Neural cell (in vitro differentiated cells): ENCODE results near the gene SULT1C3. TPM values are rescaled to one million over a fixed set of nuclear protein-coding genes. Genes with fewer than 3 reads are reported as not detected.

Experiments used
- H2AFZ ChIP-seq: fragments of 200-600, 300-800 bp; sonication (generic), shearing (Covaris generic); 2 replicates; pipeline ENCODE4 v1.6.0; 2014; ENCODE audit warnings: low read depth, mild to moderate bottlenecking, antibody characterized with exemption, low read length, moderate library complexity
- H3F3A ChIP-seq: fragments of 200-600 bp; shearing (Covaris generic); 2 replicates; pipeline ENCODE4 v1.6.1; 2016; ENCODE audit warnings: mild to moderate bottlenecking, moderate library complexity, mixed read lengths, antibody characterized with exemption, low read length; ENCODE audit not compliant: insufficient read depth, poor library complexity, severe bottlenecking
- H3K27ac ChIP-seq: fragments of 200-600, 300-800 bp; sonication (generic), shearing (Covaris generic); 2 replicates; pipeline ENCODE4 v1.5.1; 2014; ENCODE audit warnings: mild to moderate bottlenecking, low read length, moderate library complexity
- H3K27me3 ChIP-seq: fragments of 300-800, 200-600 bp; sonication (generic), shearing (Covaris generic); 2 replicates; pipeline ENCODE4 v1.6.0; 2014; ENCODE audit warnings: mild to moderate bottlenecking, low read depth, low read length, moderate library complexity; ENCODE audit not compliant: insufficient read depth
- H3K36me3 ChIP-seq: fragments of 300-800, 200-600 bp; sonication (generic), shearing (Covaris generic); 2 replicates; pipeline ENCODE4 v1.5.1; 2014; ENCODE audit warnings: mild to moderate bottlenecking, antibody characterized with exemption, low read length, moderate library complexity; ENCODE audit not compliant: insufficient read depth
- H3K4me2 ChIP-seq: fragments of 300-800, 200-600 bp; sonication (generic), shearing (Covaris generic); 2 replicates; pipeline ENCODE4 v1.6.0; 2014; ENCODE audit warnings: mild to moderate bottlenecking, low read length
- H3K4me3 ChIP-seq: fragments of 300-800, 200-600 bp; sonication (generic), shearing (Covaris generic); 2 replicates; pipeline ENCODE4 v1.5.1; 2014; ENCODE audit warnings: mild to moderate bottlenecking, low read length, moderate library complexity
- H3K79me2 ChIP-seq: fragments of 200-600 bp; shearing (Covaris generic); replicated peaks from 2 replicates; pipeline ENCODE4 v1.6.0; 2014; ENCODE audit warnings: mild to moderate bottlenecking, low read length, moderate library complexity; ENCODE audit not compliant: insufficient read depth
- H3K9ac ChIP-seq: fragments of 300-800, 200-600 bp; sonication (generic), shearing (Covaris generic); 2 replicates; pipeline ENCODE4 v1.6.1; 2016; ENCODE audit warnings: mild to moderate bottlenecking, low read length, mixed read lengths
- H3K9me2 ChIP-seq: fragments of 200-600 bp; shearing (Covaris generic); 2 replicates; pipeline ENCODE4 v1.6.1; 2016; ENCODE audit warnings: mild to moderate bottlenecking, low read length, mixed read lengths; ENCODE audit not compliant: insufficient read depth
- H3K9me3 ChIP-seq: fragments of 200-600, 300-800 bp; sonication (generic), shearing (Covaris generic); 2 replicates; pipeline ENCODE4 v1.6.1; 2016; ENCODE audit warnings: mild to moderate bottlenecking, mixed run types, low read length, moderate library complexity, mixed read lengths
- H4K20me1 ChIP-seq: fragments of 200-600 bp; shearing (Covaris generic); 2 replicates; pipeline ENCODE4 v1.6.1; 2016; ENCODE audit warnings: mild to moderate bottlenecking, mixed run types; ENCODE audit not compliant: insufficient read depth
- EP300 ChIP-seq: fragments of 450-650 bp; conservative IDR thresholded peaks from 2 replicates; pipeline ENCODE4 v1.6.1; 2014; ENCODE audit warnings: antibody characterized with exemption, mild to moderate bottlenecking, moderate library complexity; ENCODE audit not compliant: poor library complexity, severe bottlenecking
- EZH2 ChIP-seq: fragments of 200-600, 300-800 bp; shearing (Covaris generic), sonication (generic); IDR thresholded peaks from 2 replicates; pipeline ENCODE4 v1.6.1; 2014; ENCODE audit warnings: antibody characterized with exemption, low read length, borderline replicate concordance, mild to moderate bottlenecking; ENCODE audit not compliant: insufficient read depth, poor library complexity, severe bottlenecking
- MXI1 ChIP-seq: fragments of 450-650 bp; conservative IDR thresholded peaks from 2 replicates; pipeline ENCODE4 v1.6.1; 2014; ENCODE audit warnings: antibody characterized with exemption, mild to moderate bottlenecking; ENCODE audit not compliant: poor library complexity, severe bottlenecking
- POLR2AphosphoS5 ChIP-seq: IDR thresholded peaks from 2 replicates; pipeline ENCODE4 v1.6.1; 2012
- RAD21 ChIP-seq: fragments of 450-650 bp; conservative IDR thresholded peaks from 2 replicates; pipeline ENCODE4 v1.6.1; 2014; ENCODE audit warnings: antibody characterized with exemption, mild to moderate bottlenecking, moderate library complexity
- SMC3 ChIP-seq: fragments of 450-650 bp; conservative IDR thresholded peaks from 2 replicates; pipeline ENCODE4 v1.6.1; 2014; ENCODE audit warnings: antibody characterized with exemption, mild to moderate bottlenecking, moderate library complexity; ENCODE audit not compliant: poor library complexity
- TAF1 ChIP-seq: IDR thresholded peaks from 2 replicates; pipeline ENCODE4 v1.6.1; 2012; ENCODE audit warnings: low read depth
- polyA minus RNA-seq: library from RNA; depleted of rRNA, polyadenylated mRNA; stranded (reverse); fragments of >200 nt; gene quantifications from 2 replicates; pipeline ENCODE4 v1.2.3, GENCODE V29; 2014
- polyA plus RNA-seq: library from polyadenylated mRNA; depleted of rRNA; stranded (reverse); fragments of >200 nt; gene quantifications from 2 replicates; pipeline ENCODE4 v1.2.3, GENCODE V29; 2014
- TF ChIP-seq, protein P1 (sequence below): IDR thresholded peaks from 2 replicates; pipeline ENCODE4 v1.6.1; 2012; ENCODE audit warnings: borderline replicate concordance
- TF ChIP-seq, protein P2 (sequence below): fragments of 450-650 bp; IDR thresholded peaks from 2 replicates; pipeline ENCODE4 v1.5.1; 2014; ENCODE audit warnings: antibody characterized with exemption, mild to moderate bottlenecking, moderate library complexity; ENCODE audit not compliant: poor library complexity, severe bottlenecking

Gene SULT1C3
- polyA plus RNA-seq (not detected in 2 replicates), polyA minus RNA-seq (not detected in 2 replicates)

DNA sequence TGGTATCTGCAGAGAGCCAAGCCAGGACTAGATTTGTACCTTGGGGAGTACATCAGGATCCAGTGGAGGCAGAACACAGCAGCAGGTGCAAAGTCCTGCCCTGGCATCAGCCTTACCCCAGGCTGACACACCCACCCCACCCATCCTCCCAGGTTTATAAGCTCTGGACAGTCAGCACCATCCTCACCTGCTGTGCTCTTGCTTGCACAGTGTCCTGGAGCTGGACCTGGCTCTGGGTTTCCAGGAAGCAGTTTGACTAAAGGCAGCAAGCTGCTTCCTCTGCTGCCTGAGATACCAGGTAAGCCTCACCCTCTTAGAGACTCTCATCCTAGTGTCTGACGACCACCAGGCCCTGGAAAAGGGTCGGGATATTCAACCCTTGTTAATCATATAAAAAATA is at the start of gene SULT1C3:
Gene SULT1C3, plus strand, starts transcription at position 183 of the 400 bp plus-strand sequence. CDS start 7,227 bp downstream, outside the sequence.
- TF ChIP-seq RAD21 (no peak), MXI1 (no peak), SMC3 (no peak), EZH2 (no peak), POLR2AphosphoS5 (no peak), EP300 (no peak), TAF1 (no peak)
- TF ChIP-seq, protein P1, sequence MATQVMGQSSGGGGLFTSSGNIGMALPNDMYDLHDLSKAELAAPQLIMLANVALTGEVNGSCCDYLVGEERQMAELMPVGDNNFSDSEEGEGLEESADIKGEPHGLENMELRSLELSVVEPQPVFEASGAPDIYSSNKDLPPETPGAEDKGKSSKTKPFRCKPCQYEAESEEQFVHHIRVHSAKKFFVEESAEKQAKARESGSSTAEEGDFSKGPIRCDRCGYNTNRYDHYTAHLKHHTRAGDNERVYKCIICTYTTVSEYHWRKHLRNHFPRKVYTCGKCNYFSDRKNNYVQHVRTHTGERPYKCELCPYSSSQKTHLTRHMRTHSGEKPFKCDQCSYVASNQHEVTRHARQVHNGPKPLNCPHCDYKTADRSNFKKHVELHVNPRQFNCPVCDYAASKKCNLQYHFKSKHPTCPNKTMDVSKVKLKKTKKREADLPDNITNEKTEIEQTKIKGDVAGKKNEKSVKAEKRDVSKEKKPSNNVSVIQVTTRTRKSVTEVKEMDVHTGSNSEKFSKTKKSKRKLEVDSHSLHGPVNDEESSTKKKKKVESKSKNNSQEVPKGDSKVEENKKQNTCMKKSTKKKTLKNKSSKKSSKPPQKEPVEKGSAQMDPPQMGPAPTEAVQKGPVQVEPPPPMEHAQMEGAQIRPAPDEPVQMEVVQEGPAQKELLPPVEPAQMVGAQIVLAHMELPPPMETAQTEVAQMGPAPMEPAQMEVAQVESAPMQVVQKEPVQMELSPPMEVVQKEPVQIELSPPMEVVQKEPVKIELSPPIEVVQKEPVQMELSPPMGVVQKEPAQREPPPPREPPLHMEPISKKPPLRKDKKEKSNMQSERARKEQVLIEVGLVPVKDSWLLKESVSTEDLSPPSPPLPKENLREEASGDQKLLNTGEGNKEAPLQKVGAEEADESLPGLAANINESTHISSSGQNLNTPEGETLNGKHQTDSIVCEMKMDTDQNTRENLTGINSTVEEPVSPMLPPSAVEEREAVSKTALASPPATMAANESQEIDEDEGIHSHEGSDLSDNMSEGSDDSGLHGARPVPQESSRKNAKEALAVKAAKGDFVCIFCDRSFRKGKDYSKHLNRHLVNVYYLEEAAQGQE = no peak
- TF ChIP-seq, protein P2, sequence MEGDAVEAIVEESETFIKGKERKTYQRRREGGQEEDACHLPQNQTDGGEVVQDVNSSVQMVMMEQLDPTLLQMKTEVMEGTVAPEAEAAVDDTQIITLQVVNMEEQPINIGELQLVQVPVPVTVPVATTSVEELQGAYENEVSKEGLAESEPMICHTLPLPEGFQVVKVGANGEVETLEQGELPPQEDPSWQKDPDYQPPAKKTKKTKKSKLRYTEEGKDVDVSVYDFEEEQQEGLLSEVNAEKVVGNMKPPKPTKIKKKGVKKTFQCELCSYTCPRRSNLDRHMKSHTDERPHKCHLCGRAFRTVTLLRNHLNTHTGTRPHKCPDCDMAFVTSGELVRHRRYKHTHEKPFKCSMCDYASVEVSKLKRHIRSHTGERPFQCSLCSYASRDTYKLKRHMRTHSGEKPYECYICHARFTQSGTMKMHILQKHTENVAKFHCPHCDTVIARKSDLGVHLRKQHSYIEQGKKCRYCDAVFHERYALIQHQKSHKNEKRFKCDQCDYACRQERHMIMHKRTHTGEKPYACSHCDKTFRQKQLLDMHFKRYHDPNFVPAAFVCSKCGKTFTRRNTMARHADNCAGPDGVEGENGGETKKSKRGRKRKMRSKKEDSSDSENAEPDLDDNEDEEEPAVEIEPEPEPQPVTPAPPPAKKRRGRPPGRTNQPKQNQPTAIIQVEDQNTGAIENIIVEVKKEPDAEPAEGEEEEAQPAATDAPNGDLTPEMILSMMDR = no peak
- no peak within 1 kb of the TSS for H3K4me2 ChIP-seq
- no peaks in the 10 kb centered on the region for H3K9me3 ChIP-seq
- no peak within 1 kb of the TSS for H3K4me3 ChIP-seq
- no peaks in the 10 kb centered on the region for H3K36me3 ChIP-seq
- no peaks in the 10 kb centered on the region for H3K79me2 ChIP-seq
- no peak within 1 kb of the TSS for H3K9ac ChIP-seq
- no peaks in the 10 kb centered on the region for H3K9me2 ChIP-seq
- no peaks in the 10 kb centered on the region for H4K20me1 ChIP-seq
- H3F3A ChIP-seq = no peaks in the 10 kb centered on the region
- H2AFZ ChIP-seq = no peak within 1 kb of the TSS
- no peaks in the 10 kb centered on the region for H3K27me3 ChIP-seq
- no peak within 1 kb of the TSS for H3K27ac ChIP-seq

DNA sequence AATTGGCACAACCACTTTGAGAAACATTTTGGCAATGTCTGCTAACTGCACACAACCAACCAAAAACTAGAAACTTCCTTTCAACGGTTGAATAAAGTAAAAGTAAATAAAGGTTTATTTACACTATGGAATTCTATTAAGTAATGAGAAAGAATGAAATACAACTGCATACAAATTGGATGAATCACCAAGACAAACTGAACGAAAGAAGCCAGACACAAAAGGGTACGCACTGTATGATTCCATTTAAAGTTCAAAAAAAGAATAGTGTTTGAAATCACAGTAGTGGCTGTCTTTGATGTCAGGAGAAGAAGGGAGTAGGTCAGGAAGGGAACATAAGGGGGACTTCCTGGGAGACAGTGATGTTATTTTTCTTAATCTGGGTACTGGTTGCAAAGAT is 46.5 kb upstream of the SULT1C3 start:
- Histone ChIP-seq H3K4me3 (no peak overlapping the region), H3K27ac (no peak overlapping the region), H3K36me3 (no peaks in the 10 kb centered on the region), H3F3A (no peaks in the 10 kb centered on the region), H3K4me2 (no peak overlapping the region), H3K9ac (no peak overlapping the region), H3K9me3 (no peaks in the 10 kb centered on the region), H3K9me2 (no peaks in the 10 kb centered on the region), H3K79me2 (no peaks in the 10 kb centered on the region), H2AFZ (no peak overlapping the region), H3K27me3 (no peaks in the 10 kb centered on the region), H4K20me1 (no peaks in the 10 kb centered on the region)
- TF ChIP-seq TAF1 = no peak
- no peak for TF ChIP-seq RAD21
- TF ChIP-seq, protein P1 = no peak
- no peak for TF ChIP-seq POLR2AphosphoS5
- no peak for TF ChIP-seq EZH2
- TF ChIP-seq SMC3 = no peak
- TF ChIP-seq MXI1 = no peak
- TF ChIP-seq, protein P2 = no peak
- TF ChIP-seq EP300 = no peak
